Activated CD4-positive, alpha-beta T cell treated with anti-CD3 and anti-CD28 coated beads, Interleukin-2, Interleukin-6, amounts not matched to agents 100 ng/mL and 50 ng/mL, durations not matched to agents 16 hours and 8 hours (primary cell): ENCODE results near the gene DCPS.
"Not testable (repeated sequence)": the region's sequence is repeated elsewhere in the genome, so short reads cannot be mapped to it uniquely, and the experiment has no call there.

Experiments
- DNase-seq: peaks from one replicate; pipeline ENCODE4 v3.0.0-alpha.2; 2020

The DCPS gene

DNA sequence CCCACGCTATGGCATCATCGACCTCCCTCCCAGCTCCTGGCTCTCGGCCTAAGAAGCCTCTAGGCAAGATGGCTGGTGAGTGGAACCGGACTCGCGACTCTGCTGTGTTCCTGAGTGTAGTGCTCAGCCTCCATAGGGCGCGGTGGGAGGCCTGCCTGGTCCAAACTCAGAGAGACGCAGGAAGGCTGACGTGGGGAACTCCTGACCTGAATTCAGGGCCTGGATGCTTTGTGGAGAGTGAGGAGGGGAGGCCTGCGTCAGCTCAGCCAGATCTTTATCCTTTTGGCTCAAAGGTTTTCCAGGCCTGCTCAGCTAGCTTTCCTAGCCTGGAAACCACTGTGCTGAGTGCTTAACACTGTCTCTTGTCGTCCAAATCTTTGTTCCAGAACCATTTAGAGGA, 13.0 kb upstream of the DCPS start:
- no peak for DNase-seq

DNA sequence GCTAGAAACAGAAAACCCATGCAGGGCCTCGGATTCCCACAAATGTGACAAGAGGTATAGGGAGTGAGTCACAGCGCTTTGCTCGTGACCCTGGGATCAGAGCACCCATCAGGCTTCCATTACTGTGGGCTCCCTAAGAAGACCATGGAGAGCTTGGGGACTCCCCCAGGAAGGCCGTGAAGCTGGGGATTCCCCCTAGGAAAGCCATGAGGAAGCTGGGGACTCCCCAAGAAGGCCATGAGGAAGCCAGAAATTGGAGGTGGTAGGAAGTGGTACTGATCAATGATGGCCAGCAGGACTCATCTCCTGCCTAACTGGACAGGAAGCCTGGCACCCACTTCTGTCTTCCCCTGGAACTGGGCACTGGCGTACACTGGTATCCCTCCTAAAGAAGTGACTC, 10.1 kb upstream of the DCPS start:
- no peak for DNase-seq

DNA sequence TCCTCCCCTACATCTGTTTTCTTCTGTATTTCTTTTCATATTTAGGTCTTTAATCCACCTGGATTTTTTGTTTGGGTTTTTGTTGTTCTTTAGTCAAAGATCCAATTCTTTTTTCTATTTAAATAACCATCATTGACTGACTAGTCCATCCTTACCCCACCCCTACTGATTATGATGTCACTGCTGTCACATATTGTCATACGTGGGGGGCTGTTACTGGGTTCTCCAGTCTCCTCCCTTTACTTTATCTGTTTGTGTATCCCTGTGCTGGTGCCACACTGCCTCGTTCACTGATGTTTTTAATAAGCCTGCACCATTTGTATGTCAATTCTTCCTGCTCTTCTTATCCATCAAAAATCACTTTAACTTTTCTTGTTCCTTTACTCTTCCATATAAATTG, 6.9 kb upstream of the DCPS start:
- DNase-seq, result no peak

DNA sequence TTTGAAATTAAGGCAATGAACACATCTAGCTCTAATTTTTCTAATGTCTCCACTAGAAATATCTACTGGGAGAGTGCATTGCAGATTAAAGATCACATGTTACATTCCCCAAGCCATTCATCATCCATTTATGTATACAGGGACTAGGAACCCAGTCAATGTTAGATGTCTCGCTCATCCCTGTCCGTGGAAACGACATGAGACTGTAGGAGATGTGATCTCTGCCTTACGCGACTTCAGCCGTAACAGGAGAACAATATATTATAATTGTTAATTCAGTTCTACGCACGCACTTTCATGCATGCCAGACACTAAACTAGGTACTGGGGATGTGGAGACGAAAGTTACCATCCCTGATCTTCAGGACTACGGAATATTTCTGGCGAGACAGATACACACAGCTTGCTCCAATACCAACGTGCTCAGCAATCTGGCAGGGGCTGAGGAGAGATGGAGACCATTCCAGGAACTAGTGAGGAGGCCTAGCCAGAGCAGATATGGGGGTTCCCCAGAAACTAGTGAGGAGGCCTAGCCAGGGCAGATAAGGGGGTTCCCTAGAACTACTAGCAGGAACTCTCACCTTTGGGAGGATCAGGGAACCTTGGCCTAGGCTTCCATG, 706 bp downstream of the DCPS start:
- peak; percentile 20 for DNase-seq

- DNase-seq, result peak; percentile 44
Measured at GRCh38 chr11:126305699-126306098, 1.8 kb downstream of the DCPS start.

DNA sequence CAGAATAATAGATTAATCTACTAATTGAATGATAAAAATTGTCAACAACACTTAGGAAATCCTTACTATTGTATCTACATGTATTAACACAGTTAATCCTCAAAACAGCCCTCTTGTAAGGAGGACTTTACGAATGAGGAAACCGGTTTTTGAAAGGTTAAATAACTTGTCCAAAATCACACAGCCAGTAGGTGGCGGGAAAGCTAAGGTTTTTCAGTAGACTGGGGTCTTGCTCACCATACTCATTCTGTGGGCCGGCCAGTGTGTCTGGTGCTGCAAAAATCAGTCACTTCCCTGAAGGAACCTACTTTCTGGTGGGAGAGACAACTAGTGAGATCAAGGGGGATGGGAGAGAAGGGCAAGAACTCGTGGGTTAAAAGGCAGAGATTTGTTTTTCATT, 3.8 kb downstream of the DCPS start:
- peak; percentile 27 for DNase-seq

DNA sequence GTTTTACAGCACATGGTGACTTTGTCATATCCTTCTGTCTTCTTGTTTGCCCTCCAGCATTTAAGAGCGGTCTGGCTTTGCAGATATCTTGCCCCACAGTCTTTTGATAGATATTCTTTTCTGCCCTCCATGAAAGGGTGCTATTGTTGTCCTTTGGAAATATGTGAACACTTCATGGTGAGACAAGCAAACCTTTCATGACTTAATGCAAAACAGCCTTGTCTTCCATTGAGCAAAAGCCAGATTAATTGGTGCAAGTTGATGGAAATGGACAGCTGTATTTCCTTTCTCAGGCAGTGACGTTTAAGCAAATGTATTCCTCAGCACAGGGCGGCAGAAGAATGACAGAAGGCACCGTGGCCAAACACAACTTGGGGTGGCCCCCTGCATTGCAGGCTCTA, 4.4 kb downstream of the DCPS start:
- DNase-seq, result no peak

DNA sequence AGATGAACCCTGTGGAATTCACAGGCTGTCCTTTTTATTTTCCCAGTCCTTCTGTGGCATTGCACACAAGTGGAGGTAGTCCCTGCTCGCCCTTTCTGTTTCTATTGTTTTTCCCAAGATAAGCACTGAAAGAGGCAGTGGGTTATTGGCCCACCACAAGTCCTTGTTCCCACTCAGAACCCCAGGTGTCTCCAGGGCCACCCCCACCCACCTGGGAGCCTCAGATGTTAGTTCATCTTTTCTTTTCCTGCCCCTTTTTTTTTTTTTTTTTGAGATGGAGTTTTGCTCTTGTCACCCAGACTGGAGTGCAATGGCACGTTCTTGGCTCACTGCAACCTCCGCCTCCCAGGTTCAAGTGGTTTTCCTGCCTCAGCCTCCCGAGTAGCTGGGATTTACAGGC, 4.9 kb downstream of the DCPS start:
- not testable (repeated sequence) for DNase-seq

DNA sequence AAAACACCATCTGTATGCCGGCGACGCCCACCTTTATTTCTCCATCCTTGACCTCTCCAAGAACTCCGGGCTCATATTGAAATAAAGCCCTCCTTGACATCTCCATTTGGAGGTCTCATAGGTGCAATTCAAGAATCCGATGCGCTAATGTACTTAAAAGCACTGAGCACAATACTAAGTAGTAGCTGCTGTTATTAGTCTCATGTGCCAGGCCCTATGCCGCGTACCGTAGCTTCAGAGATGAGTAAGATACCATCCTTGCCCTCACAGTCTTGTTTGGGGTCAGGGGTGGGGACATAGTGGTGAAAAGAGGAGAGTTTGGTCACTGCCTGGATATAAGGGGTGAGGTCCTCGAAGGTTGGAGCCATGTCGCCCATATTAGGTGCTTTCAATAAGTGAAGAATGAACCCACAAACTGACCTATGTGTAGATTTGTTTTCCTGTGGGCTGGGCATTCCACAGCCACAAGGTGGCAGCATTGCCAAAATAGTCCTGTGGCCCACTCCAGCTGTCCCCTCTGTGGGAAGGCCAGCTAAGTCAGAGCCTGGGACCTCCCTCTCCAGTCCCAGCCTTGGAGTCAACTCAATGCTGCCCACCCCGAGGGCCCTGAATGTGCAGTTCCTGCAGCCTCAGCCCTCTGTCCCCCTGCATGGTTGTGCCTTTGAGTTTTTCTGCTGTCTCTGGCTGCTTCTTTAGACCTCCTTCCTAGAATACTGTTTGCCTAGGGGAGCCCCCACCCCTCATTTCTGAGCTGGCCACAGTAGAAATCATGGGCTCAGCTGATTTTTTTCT, 6.5 kb downstream of the DCPS start:
- DNase-seq, result peak; percentile 67

DNA sequence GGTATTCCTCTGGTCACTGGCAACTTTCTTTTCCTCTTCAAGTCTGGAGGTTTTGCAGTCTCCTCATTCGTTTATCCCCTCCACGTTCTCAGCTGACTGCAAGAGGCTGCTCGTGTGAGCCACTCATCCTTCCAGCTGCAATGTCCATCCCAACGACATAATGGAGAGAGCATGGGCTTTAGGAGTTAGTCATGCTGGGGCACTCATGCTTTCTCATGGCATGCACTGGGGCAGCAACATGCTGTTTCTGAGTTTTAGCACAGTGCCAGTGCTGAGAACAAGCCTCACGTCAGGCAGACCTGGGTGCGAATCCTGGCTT, 7.1 kb downstream of the DCPS start:
- no peak for DNase-seq

DNA sequence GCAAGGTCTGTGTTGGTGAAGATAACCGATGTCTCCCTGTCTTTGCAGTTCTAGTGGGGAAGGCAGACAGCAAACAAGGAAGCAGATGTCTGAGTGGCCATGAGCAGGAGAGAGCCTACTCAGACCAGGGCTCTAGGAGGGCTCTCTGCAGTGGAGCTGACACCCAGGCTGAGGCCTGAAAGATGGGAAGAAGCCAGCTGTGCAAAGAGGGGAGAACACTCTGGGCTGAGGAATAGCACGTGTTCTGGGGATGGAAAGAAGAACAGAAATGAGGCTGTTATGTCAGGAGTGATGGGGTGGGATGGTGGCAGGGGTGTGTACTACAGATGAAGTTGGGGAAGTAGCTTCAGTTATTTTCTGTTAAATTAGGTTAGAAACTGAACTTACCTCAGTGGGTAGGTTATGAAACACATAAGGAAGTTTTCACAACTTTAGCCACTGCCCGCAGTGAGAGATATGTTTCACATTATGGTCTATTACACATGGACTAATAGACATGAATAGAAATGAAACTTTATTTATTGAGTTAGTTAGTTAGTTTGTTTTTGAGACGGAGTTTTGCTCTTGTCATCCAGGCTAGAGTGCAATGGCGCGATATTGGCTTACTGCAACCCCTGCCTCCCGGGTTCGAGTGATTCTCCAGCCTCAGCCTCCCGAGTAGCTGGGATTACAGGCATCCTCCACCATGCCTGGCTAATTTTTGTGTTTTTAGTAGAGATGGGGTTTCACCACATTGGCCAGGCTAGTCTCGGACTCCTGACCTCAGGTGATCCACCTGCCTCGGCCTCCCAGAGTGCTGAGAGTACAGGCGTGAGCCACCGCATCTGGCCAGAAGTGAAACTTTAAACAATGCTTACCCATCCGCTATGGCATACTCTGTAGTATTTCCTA, 7.8 kb downstream of the DCPS start:
- no peak for DNase-seq

DNA sequence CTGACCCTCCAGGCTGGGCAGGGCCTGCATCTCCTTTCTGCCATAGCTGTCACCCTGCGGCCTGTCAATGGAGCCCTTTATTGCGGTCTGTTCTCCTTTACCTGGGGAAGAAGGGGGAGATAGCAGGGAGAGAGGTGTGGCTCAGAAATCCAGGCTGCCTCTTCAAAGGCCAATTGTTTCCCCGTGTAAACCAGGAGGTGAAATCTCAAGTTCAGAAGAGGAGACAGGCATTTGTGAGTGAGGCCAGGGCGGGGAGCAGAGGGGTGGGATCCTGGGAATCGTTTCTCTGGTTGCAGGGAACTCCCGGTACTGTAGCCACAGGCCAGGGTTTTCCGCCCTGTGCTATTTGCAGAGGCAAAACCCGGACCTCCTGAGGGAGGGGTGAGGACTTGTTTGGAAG, 9.1 kb downstream of the DCPS start:
- no peak for DNase-seq

DNA sequence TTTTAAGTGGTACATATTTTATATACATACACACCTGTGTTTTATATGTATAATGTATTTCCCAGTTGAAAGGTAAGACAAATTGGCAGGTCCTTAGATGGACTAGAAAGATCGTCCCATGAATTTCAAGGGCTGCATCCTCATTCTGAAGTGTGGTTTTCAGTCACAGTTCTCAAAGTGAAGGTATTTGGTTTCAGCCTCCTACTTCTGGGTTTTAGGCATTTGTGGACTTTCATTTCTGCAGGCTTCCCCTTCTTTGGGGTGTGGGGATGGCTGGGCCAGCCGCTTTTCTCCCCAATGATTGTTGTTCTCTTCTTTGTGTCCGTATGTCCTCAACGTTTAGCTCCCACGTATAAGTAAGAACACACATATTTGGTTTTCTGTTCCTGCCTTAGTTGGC, 10.0 kb downstream of the DCPS start:
- no peak for DNase-seq

DNA sequence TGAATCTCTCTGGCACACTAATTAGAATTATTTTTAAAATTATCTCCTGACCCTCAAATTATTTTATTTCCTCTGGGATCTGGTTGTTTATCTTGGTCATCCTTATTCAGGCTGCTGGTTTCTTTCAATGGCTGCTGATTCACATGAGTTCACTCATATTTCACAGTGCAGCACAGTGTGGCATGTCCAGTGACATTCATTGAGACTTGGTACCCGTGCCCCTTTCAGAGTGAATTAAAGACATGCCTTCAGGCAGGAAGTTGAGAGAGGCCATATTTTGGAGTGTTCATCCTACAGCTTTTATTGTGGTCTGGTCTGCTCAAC, 13.5 kb downstream of the DCPS start:
- DNase-seq, result no peak

DNA sequence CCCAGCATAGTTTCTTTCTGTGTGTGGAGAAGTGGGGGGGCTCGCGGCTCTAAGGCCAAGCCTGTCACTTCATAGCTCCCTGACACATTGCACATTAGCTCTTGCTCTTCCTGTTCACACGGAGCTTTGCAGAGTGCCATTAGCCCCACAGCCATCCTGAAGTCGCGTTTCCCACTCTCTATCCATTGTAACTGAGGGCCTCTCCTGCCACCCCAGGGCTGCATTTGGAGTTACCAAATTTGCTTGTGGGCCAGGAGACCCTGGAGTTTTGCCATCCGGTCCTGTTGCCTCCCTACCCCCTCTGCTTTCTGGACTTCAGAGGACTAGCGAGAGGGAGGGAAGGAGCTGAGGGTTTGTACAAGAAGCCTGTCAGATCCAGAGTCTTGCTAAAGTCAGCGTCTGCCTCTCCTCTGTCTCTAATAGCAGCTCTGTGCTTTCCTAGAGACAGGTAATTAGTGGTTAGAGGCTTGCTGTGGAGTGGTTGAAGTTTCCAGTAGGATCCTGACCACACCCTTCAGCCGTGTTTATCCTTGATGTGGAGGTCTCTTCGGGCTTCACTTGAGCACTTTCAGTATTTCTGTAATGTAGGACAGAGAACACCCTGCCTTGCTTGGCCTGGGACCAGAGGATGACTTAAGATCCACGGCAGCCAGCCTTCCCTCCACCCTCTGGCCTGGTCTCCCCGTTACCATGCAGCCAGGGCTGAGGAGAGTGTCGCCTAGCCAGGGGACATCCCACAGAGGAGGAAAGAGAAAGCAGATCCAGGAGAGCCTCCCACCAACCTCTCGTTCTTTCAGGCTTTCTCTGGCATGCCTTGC, 14.1 kb downstream of the DCPS start:
- peak; percentile 47 for DNase-seq

- DNase-seq, result peak; percentile 60
Measured at GRCh38 chr11:126318574-126319373, 14.9 kb downstream of the DCPS start.

DNA sequence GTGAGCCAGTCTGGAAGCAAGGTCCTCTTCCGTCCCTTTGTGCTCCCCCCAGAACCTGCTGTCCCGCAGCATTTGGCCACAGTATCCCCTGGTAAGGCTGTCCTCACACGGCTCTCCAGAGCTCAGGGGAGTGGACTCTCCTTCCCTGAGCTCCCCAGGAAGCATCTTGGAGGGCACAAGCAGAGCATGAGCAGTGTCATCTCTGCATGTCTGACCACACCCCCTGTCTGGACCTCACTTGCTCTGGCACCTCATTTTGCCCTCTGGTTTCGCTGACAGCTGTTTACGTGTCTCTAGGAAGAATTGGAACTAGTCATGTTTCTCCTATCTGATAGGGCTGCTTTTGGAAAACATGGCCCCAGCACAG, 15.5 kb downstream of the DCPS start:
- no peak for DNase-seq

DNA sequence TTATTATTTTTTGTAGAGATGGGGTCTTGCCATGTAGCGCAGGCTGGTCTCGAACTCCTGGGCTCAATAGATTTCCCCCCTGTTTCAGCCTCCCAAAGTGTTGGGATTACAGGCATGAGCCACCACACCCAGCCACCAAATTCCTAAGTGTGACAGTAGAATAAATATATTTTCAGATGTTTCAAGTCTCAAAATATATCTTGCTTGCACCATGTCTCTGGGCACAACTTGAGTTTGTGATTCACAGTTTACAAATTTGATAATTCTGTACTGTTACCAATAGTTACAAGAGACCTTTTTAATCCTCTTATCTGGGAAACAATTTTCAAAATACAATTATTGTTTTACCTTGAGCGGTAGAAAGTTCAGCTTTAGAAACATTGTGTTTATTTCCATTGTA, 19.1 kb downstream of the DCPS start:
- no peak for DNase-seq

- DNase-seq, result no peak
Measured at GRCh38 chr11:126327281-126328000, 23.6 kb downstream of the DCPS start.

DNA sequence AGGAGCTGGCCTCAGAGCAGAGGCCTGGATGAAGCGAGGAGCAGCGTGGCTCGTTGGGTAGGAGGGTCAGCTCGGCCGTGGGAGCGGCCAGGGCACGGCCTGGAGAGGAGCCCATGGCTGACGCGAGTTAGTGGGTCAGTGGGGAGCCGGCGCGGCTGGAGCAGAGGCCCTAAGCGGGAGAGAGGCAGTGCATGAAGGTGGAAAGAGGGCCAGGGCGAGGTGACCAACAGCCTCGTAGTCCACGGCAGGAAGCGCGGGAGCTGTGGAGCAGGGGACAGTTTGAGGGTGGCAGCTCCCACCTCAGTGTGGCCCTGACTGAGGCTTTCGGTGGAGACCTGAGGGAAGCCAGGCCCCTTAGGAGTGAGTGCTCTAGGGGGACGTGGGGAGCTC, 24.1 kb downstream of the DCPS start:
- no peak for DNase-seq

GRCh38 chr11:126328444-126328843, 24.6 kb downstream of the DCPS start:
- DNase-seq, result no peak
